ENCODE measurements around the gene NTRK2.

NTRK2 gene

GRCh38 chr9:84966876-84967830, 297.6 kb downstream of the NTRK2 start:
- Histone ChIP-seq H3K4me1 (ENCODE audit: control insufficient read depth, insufficient read depth, low read length) (no peaks in the 10 kb centered on the region), H3K27me3 (ENCODE audit: control insufficient read depth, insufficient read depth, low read length) (no peaks in the 10 kb centered on the region), H3K36me3 (ENCODE audit: control insufficient read depth, insufficient read depth, low read length) (no peaks in the 10 kb centered on the region), H3K9me3 (ENCODE audit: control insufficient read depth, insufficient read depth, low read length) (no peaks in the 10 kb centered on the region), H3K27ac (ENCODE audit: low read length) (no peak overlapping the region), H3K4me3 (ENCODE audit: low read length) (no peak overlapping the region)
- DNase-seq (ENCODE audit: low read depth, low spot score), result peak; percentile 37
- WGBS (ENCODE audit: insufficient coverage, insufficient read length), result no CpG with 5 or more reads among the region's 15 CpGs

GRCh38 chr9:84969084-84969483, 299.6 kb downstream of the NTRK2 start:
- H3K4me3 ChIP-seq (ENCODE audit: low read length), result no peak overlapping the region
- no peaks in the 10 kb centered on the region for H3K27me3 ChIP-seq (ENCODE audit: control insufficient read depth, insufficient read depth, low read length)
- no peaks in the 10 kb centered on the region for H3K36me3 ChIP-seq (ENCODE audit: control insufficient read depth, insufficient read depth, low read length)
- H3K9me3 ChIP-seq (ENCODE audit: control insufficient read depth, insufficient read depth, low read length), result no peaks in the 10 kb centered on the region
- no peak for DNase-seq (ENCODE audit: low read depth, low spot score)
- H3K27ac ChIP-seq (ENCODE audit: low read length), result no peak overlapping the region
- no peaks in the 10 kb centered on the region for H3K4me1 ChIP-seq (ENCODE audit: control insufficient read depth, insufficient read depth, low read length)
- no CpG with 5 or more reads among the region's 4 CpGs for WGBS (ENCODE audit: insufficient coverage, insufficient read length)

GRCh38 chr9:84969736-84970135, 300.2 kb downstream of the NTRK2 start:
- no peak overlapping the region for H3K4me3 ChIP-seq (ENCODE audit: low read length)
- H3K9me3 ChIP-seq (ENCODE audit: control insufficient read depth, insufficient read depth, low read length), result no peaks in the 10 kb centered on the region
- no CpG with 5 or more reads among the region's 2 CpGs for WGBS (ENCODE audit: insufficient coverage, insufficient read length)
- no peak for DNase-seq (ENCODE audit: low read depth, low spot score)
- H3K27ac ChIP-seq (ENCODE audit: low read length), result no peak overlapping the region
- no peaks in the 10 kb centered on the region for H3K27me3 ChIP-seq (ENCODE audit: control insufficient read depth, insufficient read depth, low read length)
- H3K4me1 ChIP-seq (ENCODE audit: control insufficient read depth, insufficient read depth, low read length), result no peaks in the 10 kb centered on the region
- H3K36me3 ChIP-seq (ENCODE audit: control insufficient read depth, insufficient read depth, low read length), result no peaks in the 10 kb centered on the region

GRCh38 chr9:84970432-84970831, 300.9 kb downstream of the NTRK2 start:
- H3K27me3 ChIP-seq (ENCODE audit: control insufficient read depth, insufficient read depth, low read length), result no peaks in the 10 kb centered on the region
- no peaks in the 10 kb centered on the region for H3K36me3 ChIP-seq (ENCODE audit: control insufficient read depth, insufficient read depth, low read length)
- H3K27ac ChIP-seq (ENCODE audit: low read length), result no peak overlapping the region
- WGBS (ENCODE audit: insufficient coverage, insufficient read length), result no CpG with 5 or more reads among the region's 2 CpGs
- no peaks in the 10 kb centered on the region for H3K9me3 ChIP-seq (ENCODE audit: control insufficient read depth, insufficient read depth, low read length)
- H3K4me1 ChIP-seq (ENCODE audit: control insufficient read depth, insufficient read depth, low read length), result no peaks in the 10 kb centered on the region
- H3K4me3 ChIP-seq (ENCODE audit: low read length), result no peak overlapping the region
- DNase-seq (ENCODE audit: low read depth, low spot score), result no peak

GRCh38 chr9:84971571-84971970, 302.0 kb downstream of the NTRK2 start:
- no peak for DNase-seq (ENCODE audit: low read depth, low spot score)
- H3K27me3 ChIP-seq (ENCODE audit: control insufficient read depth, insufficient read depth, low read length), result no peaks in the 10 kb centered on the region
- H3K36me3 ChIP-seq (ENCODE audit: control insufficient read depth, insufficient read depth, low read length), result no peaks in the 10 kb centered on the region
- no peaks in the 10 kb centered on the region for H3K4me1 ChIP-seq (ENCODE audit: control insufficient read depth, insufficient read depth, low read length)
- H3K4me3 ChIP-seq (ENCODE audit: low read length), result no peak overlapping the region
- no peak overlapping the region for H3K27ac ChIP-seq (ENCODE audit: low read length)
- H3K9me3 ChIP-seq (ENCODE audit: control insufficient read depth, insufficient read depth, low read length), result no peaks in the 10 kb centered on the region

GRCh38 chr9:84974258-84974657, 304.7 kb downstream of the NTRK2 start:
- no peaks in the 10 kb centered on the region for H3K4me1 ChIP-seq (ENCODE audit: control insufficient read depth, insufficient read depth, low read length)
- no CpG with 5 or more reads among the region's 1 CpG for WGBS (ENCODE audit: insufficient coverage, insufficient read length)
- no peak for DNase-seq (ENCODE audit: low read depth, low spot score)
- no peaks in the 10 kb centered on the region for H3K9me3 ChIP-seq (ENCODE audit: control insufficient read depth, insufficient read depth, low read length)
- H3K27ac ChIP-seq (ENCODE audit: low read length), result no peak overlapping the region
- no peaks in the 10 kb centered on the region for H3K27me3 ChIP-seq (ENCODE audit: control insufficient read depth, insufficient read depth, low read length)
- no peaks in the 10 kb centered on the region for H3K36me3 ChIP-seq (ENCODE audit: control insufficient read depth, insufficient read depth, low read length)
- H3K4me3 ChIP-seq (ENCODE audit: low read length), result no peak overlapping the region

- WGBS (ENCODE audit: insufficient coverage, insufficient read length), result no CpG with 5 or more reads among the region's 5 CpGs
These were observed 305.3 kb downstream of the NTRK2 start for GRCh38 chr9:84974855-84975254.

GRCh38 chr9:84975926-84976325, 306.4 kb downstream of the NTRK2 start:
- no peaks in the 10 kb centered on the region for H3K4me1 ChIP-seq (ENCODE audit: control insufficient read depth, insufficient read depth, low read length)
- H3K9me3 ChIP-seq (ENCODE audit: control insufficient read depth, insufficient read depth, low read length), result no peaks in the 10 kb centered on the region
- no CpG with 5 or more reads among the region's 2 CpGs for WGBS (ENCODE audit: insufficient coverage, insufficient read length)
- H3K27me3 ChIP-seq (ENCODE audit: control insufficient read depth, insufficient read depth, low read length), result no peaks in the 10 kb centered on the region
- no peaks in the 10 kb centered on the region for H3K36me3 ChIP-seq (ENCODE audit: control insufficient read depth, insufficient read depth, low read length)
- H3K4me3 ChIP-seq (ENCODE audit: low read length), result no peak overlapping the region
- no peak overlapping the region for H3K27ac ChIP-seq (ENCODE audit: low read length)
- no peak for DNase-seq (ENCODE audit: low read depth, low spot score)

More at GRCh38 chr9:84974855-84975254, 305.3 kb downstream of the NTRK2 start:
- Histone ChIP-seq H3K27ac (ENCODE audit: low read length) (no peak overlapping the region), H3K4me1 (ENCODE audit: control insufficient read depth, insufficient read depth, low read length) (no peaks in the 10 kb centered on the region), H3K36me3 (ENCODE audit: control insufficient read depth, insufficient read depth, low read length) (no peaks in the 10 kb centered on the region), H3K9me3 (ENCODE audit: control insufficient read depth, insufficient read depth, low read length) (no peaks in the 10 kb centered on the region), H3K27me3 (ENCODE audit: control insufficient read depth, insufficient read depth, low read length) (no peaks in the 10 kb centered on the region), H3K4me3 (ENCODE audit: low read length) (no peak overlapping the region)
- no peak for DNase-seq (ENCODE audit: low read depth, low spot score)

GRCh38 chr9:84978661-84979060, 309.1 kb downstream of the NTRK2 start:
- DNase-seq (ENCODE audit: low read depth, low spot score), result no peak
- no peaks in the 10 kb centered on the region for H3K36me3 ChIP-seq (ENCODE audit: control insufficient read depth, insufficient read depth, low read length)
- H3K4me1 ChIP-seq (ENCODE audit: control insufficient read depth, insufficient read depth, low read length), result no peaks in the 10 kb centered on the region
- no peak overlapping the region for H3K4me3 ChIP-seq (ENCODE audit: low read length)
- no peaks in the 10 kb centered on the region for H3K9me3 ChIP-seq (ENCODE audit: control insufficient read depth, insufficient read depth, low read length)
- H3K27ac ChIP-seq (ENCODE audit: low read length), result no peak overlapping the region
- no peaks in the 10 kb centered on the region for H3K27me3 ChIP-seq (ENCODE audit: control insufficient read depth, insufficient read depth, low read length)
- no CpG with 5 or more reads among the region's 1 CpG for WGBS (ENCODE audit: insufficient coverage, insufficient read length)

GRCh38 chr9:84983749-84984148, 314.2 kb downstream of the NTRK2 start:
- no CpG with 5 or more reads among the region's 3 CpGs for WGBS (ENCODE audit: insufficient coverage, insufficient read length)
- H3K4me3 ChIP-seq (ENCODE audit: low read length), result no peak overlapping the region
- H3K27me3 ChIP-seq (ENCODE audit: control insufficient read depth, insufficient read depth, low read length), result no peaks in the 10 kb centered on the region
- no peak for DNase-seq (ENCODE audit: low read depth, low spot score)
- H3K9me3 ChIP-seq (ENCODE audit: control insufficient read depth, insufficient read depth, low read length), result no peaks in the 10 kb centered on the region
- H3K27ac ChIP-seq (ENCODE audit: low read length), result no peak overlapping the region
- no peaks in the 10 kb centered on the region for H3K4me1 ChIP-seq (ENCODE audit: control insufficient read depth, insufficient read depth, low read length)
- no peaks in the 10 kb centered on the region for H3K36me3 ChIP-seq (ENCODE audit: control insufficient read depth, insufficient read depth, low read length)

GRCh38 chr9:84988621-84989020, 319.1 kb downstream of the NTRK2 start:
- WGBS (ENCODE audit: insufficient coverage, insufficient read length), result no CpG with 5 or more reads among the region's 2 CpGs
- no peak for DNase-seq (ENCODE audit: low read depth, low spot score)
- Histone ChIP-seq H3K27me3 (ENCODE audit: control insufficient read depth, insufficient read depth, low read length) (no peaks in the 10 kb centered on the region), H3K27ac (ENCODE audit: low read length) (no peak overlapping the region), H3K4me1 (ENCODE audit: control insufficient read depth, insufficient read depth, low read length) (no peaks in the 10 kb centered on the region), H3K9me3 (ENCODE audit: control insufficient read depth, insufficient read depth, low read length) (no peaks in the 10 kb centered on the region), H3K4me3 (ENCODE audit: low read length) (no peak overlapping the region), H3K36me3 (ENCODE audit: control insufficient read depth, insufficient read depth, low read length) (no peaks in the 10 kb centered on the region)

Measured in iPS DF 6.9 (cell line).